ENCODE results near the gene ANXA3.
A peak's percentile ranks its signal among the peaks of the same experiment; 100 is the strongest.
"Not testable (repeated sequence)": the region's sequence is repeated elsewhere in the genome, so short reads cannot be mapped to it uniquely, and the experiment has no call there.

Gene ANXA3

DNA sequence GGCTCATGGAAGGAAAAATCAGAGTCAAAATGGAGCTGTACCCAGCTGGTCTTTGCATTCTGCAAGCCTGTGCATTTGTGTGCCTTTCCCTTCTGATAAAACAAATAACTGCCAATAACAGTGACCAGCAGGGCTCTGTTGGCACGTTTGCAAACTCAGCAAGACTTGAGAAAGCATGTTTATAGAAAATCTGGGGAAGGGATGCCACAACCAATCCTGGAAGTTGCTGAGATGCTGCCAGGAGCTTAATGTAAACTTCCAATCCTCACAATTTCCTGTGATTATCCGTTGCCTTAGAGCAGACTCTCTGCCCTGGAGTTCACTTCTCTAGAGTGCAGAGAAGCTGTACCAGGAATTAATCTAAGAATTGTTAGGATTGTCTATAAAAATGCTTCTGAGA, 6.9 kb upstream of the ANXA3 start:
- DNase-seq: no peak

- no peak for DNase-seq
These were observed 6.0 kb upstream of the ANXA3 start for GRCh38 chr4:78545275-78546246.

- DNase-seq: not testable (repeated sequence)
These were observed 3.7 kb upstream of the ANXA3 start for GRCh38 chr4:78547899-78548298.

GRCh38 chr4:78548889-78549288, 2.7 kb upstream of the ANXA3 start:
- DNase-seq: not testable (repeated sequence)

DNA sequence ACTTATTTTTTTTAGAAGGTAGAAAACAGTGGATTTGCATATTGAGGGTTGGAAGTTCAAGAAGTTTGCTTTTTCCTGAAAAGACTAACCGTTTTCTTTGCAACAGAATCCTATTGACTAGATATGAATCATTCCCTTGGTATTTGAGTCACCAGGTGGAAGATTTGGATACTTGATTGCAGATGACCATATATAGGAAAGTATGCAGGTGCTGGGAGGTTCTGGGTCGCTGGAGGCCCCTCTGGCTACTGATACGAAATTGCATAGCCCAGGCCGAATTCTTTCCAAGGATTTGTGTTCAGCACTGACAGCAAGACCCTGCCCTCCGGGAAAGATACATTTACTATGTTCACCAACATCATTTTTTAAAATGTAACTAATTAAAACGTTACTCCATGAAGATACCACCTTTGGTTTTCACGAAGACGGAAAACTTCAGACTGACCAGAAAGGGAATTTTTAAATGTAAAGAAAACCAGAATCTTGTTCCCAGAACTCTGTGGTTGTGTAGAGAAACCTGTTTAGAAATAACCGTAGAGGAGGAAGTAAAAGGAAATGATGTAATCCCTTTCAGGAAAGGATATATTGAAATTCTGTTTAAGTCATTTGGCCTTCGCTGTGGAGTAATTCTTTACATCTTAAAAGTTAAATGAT, 946 bp downstream of the ANXA3 start:
- DNase-seq: peak; percentile 32

DNA sequence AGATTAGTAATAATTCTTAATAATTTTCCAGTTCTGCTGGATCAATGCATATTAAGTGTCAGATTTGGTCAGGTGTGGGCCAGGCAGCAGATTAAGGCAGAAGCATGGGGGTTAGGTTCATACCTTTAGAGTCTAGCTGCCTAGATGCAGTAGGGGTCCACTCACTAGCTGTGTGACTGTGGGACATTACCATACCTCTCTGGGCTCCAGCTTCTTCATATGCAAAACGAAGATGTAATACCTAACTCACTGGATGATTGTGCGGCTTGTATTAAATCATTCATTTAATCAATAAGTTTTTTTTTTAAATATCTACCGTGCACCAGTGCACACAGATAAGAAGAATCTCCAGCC, 1.4 kb downstream of the ANXA3 start:
- DNase-seq: no peak

- no peak for DNase-seq
These were observed 2.0 kb downstream of the ANXA3 start for GRCh38 chr4:78553529-78554060.

DNA sequence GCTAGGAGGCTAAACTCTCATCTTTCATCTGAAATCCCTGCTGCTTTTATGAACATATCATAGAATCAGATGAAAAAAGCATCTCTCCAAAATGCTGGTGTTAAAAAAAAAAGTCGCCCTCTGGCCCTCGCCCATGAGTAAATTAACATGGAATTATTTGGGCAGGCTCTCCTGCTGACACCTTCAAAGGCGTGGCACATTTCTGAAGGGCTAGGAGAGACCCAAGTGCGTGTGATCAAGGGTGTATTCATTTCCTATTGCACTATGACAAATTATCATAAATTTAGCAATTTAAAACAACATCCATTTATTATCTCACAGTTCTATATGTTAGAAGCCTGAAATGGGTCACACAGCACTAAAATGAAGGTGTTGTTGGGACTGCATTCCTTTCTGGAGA, 5.1 kb downstream of the ANXA3 start:
- DNase-seq: no peak

DNA sequence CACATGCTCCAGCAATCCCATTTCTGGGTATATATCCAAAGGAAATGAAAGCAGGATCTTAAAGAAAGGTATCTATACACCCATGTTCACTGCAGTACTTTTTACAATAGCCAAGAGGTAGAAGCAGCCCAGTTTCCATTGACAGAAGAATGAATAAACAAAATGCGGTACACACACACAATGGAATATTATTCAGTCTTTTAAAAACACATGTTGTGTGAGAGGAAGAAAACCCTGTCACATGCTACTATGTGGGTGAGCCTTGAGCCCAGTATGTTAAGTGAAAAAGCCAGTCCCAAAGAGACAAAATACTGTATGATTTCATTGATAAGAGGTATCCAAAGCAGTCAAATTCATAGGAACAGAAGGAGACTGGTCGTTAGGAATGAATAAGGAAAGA, 6.3 kb downstream of the ANXA3 start:
- DNase-seq: no peak

DNA sequence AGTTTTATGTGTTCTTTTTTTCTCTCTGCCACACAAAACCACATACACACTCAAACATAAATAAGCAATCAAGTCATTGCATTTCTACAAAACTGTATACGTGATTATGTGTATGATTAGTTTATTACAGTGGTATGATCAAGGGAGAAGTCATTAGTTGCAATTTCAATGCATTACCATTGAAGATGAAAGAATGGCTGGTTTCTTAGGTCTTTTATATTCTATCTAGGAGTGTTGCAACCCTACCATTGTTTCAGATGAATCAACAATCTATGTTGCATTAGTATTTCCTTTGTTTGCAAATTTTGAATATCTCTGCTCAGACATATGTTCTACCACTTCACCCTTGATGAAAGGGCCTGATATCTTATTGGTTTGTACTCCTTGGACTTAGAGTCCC, 6.8 kb downstream of the ANXA3 start:
- DNase-seq: no peak

GRCh38 chr4:78560296-78560963, 8.9 kb downstream of the ANXA3 start:
- no peak for DNase-seq

- DNase-seq: no peak
These were observed 10.1 kb downstream of the ANXA3 start for GRCh38 chr4:78561677-78562076.

DNA sequence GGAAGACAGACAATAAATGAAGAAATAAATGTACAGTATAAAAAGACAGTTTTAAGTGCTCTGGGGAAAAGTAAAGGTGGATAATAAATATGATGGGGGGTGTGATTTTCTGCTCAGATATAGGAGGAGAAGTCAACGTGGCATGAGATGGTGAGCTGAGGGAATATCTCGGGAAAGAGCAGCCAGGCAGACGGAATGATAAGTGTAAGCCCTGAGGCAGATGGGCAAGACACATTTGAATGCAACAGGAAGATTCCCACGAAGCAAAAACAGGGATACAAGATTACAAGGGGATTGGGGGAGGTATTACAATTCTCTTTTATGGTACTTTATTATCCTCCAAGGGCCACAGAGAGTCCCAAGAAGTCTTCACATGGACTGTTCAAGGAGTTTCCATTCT, 11.1 kb downstream of the ANXA3 start:
- no peak for DNase-seq

DNA sequence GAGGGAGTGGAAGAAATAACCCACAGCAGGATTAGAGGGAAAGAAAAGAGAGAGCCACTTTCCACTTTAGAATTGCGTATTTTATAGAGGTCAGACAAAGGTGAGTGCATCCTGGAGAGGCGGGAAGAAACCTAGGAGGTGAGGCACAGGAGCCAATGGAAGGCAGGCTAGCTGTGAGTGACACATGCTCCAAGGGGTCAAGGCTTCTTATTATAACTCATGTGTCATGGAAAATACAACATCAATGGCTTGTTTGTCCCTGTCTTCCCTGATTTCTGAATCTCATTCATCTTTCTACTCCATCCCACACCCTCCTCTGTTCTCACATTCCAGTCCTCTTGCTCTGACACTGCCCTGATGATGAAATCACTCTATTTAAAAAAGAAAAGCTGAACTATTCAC, 14.4 kb downstream of the ANXA3 start:
- DNase-seq: no peak

GRCh38 chr4:78566834-78567499, 15.4 kb downstream of the ANXA3 start:
- DNase-seq: no peak

DNA sequence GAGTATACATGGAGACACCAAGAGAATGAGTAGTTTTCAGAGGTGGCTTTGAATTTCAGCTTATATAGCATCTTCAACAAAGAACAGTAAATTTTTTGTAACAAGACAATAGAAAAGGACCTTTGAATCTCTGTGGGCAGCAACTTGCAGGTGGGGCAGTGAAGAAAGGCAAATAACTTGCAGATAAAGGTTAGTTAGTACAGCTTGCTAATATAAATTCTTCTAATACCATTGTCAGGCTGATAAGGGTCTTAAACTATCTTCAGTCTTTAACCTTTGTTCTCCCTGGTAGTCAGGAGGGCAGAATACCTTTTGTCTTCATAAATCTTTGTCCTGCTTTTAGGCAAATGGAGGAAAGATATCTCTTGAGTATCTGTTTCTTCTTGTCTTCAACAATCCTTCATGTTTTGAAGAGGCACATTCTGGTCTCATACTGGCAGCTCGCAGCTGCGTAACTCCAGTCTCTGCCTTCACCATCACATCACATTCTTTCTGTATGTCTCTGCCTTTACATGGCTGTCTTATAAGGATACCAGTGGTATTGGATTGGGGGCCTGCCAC, 16.0 kb downstream of the ANXA3 start:
- no peak for DNase-seq

DNA sequence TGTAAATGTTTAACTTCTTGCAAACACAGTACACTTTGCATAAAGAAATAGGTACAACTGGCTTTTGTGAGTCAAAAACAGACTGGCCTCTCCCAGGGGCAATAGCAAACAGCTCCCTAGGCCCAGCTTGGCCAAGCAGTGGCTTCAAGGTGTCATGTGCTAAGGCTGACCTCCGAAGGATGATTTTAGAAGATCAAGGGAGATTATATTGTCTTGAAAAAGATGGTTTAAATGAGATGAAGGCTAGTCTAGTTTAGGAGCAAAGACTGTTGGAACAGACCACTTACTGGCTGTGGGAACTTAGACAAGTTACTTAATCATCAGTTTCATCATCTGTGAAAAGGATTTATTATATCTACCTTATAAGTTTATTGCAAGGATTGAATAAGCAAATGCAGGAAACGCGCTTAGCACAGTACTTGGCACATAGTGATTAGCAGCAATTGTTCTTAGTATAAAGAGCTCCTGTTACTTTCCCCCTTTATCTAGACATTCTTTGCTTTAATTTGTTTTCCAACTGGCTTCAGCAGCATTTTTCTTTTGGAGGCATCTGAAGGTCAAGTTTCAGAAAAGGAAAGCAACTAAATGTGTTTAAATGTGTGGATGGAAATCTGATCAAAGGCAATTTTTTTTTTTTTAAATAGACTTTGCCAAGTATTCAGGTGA, 17.2 kb downstream of the ANXA3 start:
- DNase-seq: no peak

DNA sequence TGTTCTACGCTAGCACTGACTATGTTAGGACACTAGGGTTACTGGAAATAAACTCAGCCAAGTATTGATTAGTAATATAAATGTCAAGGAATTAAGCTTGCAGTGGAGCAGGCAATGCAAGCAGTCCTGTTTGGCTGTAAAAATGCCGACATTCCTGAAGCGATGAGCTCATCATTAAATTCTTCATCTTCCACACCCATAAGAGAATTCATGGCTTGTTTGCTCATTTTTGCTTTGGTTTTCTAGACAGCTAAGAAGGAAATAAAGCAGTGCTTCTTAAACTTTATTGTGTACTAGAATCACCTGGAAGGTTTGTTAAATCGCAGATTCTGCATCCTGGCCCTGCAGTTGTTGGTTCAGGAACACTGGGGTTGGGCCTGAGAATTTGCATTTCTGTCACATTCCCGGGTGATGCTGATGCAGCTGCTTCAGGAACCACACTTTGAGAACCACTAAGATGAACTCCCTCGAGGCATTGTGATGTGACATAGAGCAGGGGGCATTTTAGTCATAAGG, 17.8 kb downstream of the ANXA3 start:
- DNase-seq: no peak

DNA sequence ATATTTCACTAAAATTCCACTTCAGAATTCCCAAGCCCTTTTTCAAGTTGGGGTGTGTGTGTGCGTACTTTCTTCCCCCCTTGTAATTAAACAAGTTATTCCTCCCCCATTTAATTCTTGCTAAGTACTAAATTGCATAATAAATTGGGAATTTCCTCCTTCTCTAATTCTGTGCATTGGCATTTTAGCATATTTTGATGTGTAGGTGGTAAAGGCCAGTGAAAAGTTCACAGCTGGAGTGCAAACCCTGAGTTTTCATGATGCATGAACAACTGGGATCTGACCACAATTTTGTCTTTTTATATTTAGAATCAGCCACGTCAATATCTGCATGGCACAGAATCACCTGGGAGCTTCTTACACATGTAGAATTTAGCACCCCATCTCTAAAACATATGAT, 18.5 kb downstream of the ANXA3 start:
- no peak for DNase-seq

DNA sequence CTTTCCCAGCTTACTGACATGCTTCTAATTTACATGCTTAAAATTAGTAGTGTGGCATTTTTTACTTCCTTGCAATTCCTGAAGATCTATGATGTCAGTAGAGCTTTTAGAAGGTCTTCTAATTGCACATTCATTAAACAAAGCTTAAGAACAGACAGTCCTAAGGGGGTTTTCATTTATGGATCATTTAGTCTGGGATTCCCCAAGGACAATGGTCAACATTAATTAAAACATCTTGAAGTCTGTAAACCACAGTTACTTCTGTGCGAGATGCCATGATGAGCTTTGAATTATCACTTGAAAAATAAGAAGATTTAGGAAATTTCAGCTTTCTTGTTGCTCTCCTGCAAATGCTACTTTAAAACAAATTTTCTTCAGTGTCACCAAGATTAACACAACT, 20.2 kb downstream of the ANXA3 start:
- no peak for DNase-seq

DNA sequence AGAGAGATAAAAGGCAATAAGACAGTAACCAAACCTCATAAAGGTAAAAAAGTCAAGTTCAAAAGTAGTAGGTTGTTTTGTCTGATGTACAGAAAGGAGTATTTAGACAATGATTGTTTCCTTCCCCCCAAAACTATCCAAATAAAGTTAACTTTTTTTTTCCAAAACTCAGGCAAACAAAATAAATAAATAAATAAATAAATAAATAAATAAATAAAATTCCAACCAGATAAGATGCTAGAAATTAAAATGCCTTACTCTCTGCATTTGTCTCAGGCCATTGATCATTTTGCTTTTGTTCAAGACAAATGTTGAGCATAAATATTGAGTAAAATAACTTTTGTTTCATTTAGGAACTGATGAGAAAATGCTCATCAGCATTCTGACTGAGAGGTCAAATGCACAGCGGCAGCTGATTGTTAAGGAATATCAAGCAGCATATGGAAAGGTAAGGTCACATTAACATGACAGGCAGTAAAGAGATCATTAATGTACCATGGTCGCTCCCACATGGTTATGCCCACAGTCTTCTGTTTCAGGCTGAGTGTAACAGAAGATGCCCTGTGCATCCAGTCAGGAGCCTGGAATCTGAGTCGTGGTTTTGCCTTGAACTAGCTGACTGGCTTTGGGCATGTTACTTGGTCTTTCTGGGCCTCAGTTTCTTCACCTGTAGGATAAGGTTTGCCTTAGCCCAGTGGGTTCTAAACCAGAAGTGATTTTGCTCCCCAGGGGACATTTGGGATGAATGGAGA, 27.3 kb downstream of the ANXA3 start:
- DNase-seq: no peak
